GM19099 (cell line): ENCODE data around the gene RFX6.

Source experiments
- POLR2A ChIP-seq: IDR thresholded peaks from 3 replicates; pipeline ENCODE4 v1.6.1; 2011; ENCODE audit warnings: low read depth; ENCODE audit not compliant: insufficient read length; ENCODE audit errors: extremely low read depth

RFX6 gene

DNA sequence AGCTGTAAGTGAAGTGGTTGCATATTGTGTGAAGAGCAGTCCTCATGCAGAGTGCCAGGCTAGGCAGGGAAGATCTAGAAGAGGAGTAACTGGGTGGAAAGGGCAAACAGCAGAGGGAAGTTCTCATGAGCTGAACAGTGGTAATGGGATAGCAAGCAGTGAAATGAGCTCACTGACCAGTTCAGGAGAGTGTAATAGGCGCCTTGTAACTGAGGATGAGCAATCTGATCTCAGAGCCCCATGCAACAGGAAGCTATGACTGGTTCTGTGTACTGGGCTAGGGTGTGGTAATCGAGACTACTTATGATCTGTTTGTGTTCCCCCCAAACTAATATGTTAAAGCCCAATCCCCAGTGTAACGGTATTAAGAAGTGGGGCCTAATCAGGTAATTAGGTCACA lies 98.6 kb downstream of the RFX6 start:
- no peak for TF ChIP-seq POLR2A

DNA sequence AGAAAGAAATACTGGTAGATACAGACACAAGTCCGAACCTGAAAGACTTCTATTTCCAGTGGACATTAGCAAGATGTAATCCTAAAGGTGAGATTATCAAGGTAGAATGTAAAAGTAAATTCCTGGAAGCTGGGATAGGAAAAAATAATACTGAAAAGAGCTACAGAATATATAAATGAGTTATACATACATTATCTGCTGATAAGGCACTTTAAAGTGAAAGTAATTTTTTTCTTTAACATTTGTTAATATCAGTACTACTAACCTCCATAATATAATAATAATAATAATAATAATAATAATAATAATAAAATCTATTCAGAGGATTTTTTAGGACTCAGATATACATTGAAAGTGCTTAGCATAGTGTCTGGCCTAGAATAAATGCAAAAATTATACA lies 102.5 kb downstream of the RFX6 start:
- no peak for TF ChIP-seq POLR2A
